ENCODE results near the gene RPS8.
"Not testable (repeated sequence)": the region's sequence is repeated elsewhere in the genome, so short reads cannot be mapped to it uniquely, and the experiment has no call there.

RPS8 gene

DNA sequence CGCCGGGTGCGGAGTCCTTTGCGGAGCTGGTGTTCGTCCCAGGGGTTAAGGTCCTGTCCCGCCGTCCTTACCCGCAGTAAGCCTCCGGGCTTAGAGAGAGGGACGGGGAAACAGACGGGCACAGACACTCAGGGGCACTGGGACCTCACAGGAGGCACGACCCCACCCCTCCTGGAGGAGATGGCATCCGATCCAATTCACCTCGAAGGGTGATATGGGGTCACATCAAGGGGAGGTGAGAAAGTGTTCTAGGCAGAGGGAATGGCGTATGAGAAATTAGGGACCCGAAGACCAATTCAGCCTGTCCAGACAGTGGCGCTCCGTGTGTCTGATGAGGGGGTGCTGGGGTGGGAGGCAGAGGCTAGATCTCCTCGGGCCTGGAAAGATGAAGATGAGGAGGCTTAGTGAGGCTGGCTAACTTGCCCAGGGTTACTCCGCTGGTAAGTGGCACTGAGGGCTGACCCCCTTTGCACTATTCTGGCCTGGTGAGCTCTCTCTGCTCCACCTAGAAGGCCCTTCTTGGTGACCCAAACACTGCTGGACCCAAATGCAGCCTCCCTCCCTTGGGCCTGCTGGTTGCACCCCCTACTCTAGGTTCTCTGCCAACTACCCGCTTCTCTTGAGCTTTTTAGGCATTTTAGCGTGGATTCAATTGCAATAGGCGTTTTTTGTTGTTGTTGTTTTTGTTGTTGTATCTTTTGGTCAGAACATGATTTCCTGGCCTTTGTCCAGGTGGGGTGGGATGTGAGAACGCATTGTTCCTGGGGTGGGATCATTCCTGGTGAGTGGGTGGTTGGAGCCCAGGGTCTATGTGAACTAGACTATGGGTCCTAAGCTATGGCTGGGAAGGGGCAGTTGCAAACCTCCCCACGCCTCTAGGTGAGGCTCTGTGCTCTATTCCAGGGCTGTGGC, 45.2 kb downstream of the RPS8 start:
- no peak for FAIRE-seq

DNA sequence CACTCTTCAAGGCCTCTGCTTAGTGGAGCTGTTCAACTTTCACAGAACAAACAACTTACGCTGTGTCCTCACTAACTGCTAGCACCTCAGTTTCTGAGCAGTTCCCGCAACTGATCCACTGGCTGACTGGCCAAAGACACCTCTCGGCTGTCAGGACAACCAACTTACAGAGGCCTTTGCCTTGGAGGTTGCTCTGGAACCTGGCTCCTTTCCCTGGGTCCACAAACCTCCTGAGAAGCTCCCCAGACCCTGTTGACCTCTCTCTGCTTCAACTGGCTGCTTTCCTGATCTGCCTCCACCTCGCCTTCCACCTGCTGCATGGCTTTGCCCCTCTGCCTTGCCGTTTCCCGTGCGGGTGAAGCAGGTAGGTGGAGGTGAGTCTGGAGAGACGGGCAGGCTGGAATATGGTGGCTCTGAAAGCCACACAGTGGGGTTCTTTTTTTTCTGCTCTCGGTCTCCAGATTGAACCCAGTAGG, 45.9 kb downstream of the RPS8 start:
- no peak for FAIRE-seq

DNA sequence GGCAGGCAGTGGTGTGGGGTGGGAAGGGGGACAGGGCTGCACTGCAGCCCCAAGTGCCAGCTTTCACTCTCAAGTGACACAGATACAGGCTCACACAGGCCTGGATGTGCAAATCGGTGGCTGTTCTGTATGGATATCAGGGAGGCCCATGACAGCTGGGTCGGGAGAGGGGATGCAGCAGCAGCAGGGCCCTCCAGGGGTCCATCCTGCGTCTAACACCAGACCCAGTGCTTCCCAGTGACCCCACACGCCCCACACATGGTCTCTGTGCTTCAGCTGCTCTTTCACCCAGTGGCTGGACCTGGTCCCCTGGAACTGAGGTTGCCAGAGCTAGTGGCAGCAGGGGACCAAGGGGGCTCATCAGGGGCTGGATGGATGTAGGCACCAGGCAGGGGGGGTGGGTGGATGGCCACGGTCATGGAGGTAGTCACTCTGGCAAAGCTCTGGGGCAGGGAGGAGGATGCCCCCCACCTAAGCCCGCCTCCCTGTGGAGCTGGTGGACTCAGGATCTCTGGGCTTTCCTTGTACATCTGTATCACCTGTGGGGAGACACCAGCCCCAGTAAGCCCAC, 46.9 kb downstream of the RPS8 start:
- no peak for FAIRE-seq

DNA sequence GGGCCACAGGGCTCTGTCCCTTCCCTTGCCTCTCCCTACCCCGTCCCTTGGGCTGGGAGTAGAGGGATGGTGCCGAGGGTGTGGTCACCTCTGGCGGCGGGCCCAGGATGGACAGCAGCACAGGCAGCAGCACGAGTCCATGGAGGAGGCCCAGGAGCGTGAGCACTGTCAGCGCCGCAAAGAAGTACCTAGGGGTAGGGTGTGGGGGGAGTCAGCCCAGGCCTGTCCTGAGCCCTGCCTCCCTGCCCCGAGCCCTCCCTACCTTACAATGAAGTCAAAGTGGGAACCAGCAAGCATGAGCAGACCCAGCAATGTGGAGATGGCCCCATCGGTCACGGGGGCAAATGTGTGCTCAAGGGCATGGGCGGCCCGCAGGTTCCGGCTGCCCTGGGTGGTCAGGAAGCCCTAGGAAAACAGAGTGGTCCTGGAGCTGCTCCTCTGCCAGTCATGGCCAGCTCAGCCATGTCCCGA, 47.7 kb downstream of the RPS8 start:
- no peak for FAIRE-seq

DNA sequence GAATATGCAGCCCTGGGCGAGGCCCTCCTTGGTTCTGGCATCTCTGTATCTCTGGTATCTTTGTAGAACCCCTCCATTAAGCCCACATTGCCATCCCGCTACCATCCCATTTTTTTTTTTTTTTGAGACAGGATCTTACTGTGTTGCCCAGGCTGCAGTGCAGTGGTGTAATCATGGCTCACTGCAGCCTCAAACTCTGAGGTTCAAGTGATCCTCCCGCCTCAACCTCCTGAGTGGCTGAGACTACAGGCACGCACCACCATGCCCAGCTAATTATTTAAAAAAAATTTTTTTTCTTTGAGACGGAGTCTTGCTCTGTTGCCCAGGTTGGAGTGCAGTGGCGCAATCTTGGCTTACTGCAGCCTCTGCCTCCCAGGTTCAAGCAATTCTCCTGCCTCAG, 49.1 kb downstream of the RPS8 start:
- not testable (repeated sequence) for FAIRE-seq

DNA sequence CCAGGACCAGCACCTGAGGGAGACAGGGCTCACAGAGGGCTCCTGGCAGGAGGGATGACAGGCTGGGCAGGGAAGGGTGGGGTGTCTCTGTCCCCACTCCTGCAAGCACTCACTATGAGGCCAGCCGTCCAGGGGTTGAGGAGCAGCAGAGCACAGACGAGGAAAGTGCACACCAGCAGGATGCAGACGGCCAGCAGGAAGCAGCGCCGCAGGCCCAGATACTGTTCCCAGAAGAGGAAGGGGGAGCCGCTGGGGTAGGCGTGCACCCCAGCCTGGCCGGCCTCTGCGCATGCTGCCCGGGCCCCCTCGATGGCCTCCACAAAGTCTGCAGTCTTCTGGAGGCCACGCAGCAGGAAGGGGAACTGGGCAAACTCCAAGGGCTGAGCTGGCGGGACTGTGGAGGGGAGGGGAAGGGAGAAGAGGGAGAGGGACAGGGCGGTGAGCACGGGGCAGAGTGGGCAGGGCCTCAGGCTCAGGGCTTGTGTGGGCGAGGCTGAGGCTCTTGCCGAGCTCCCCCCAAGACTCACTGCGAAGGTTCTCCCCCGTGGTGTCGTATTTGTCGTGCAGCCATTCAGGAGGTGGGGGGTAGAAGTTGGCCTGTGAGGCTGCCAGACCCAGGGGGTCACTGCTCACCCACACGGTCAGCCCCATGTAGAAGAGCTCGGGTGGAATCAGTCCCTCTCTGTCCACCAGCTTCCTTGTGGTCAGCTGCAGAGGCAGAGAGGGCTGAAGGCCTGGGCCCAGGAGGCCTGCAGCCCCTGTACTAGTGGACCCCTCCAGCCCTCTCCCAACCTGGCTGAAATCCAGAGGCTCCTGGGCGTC, 51.2 kb downstream of the RPS8 start:
- FAIRE-seq: no peak

DNA sequence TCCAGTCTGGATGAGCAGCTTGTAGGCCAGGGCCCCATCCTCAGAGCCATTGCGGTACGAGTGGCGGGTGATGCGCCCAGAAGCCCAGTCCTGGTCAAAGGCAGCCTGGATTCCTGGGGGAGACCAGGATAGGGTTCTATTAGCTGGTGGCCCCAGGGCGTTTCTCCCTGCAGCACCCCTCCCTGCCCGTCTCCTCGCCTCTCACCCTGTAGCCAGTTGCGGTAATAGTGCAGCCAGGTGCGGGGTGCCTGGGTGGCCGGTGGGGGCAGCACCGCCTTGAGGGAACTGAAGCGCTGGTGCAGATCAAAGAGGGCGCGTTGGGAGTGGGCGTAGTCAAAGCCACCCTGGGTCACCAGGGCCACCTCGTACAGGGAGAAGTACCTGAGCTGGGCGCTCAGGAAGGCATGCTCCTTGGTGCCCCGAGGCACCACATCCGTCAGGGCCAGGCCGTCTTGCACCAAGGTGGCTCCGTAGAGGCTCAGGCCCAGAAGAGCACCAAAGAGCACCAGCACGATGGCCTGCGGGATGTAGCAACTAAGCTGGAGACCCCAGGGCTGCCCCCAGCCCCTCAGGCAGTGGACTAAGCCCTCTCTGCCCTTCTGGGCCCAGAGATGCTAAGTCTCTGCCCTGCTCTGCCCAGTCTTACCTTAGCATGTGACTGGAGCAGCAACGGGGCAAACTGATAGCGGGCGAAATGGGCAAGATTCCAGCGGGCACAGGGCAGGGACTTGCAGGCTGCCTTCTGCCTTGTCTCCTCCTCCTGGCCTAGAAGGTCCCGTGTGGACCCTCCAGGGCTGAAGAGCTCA, 52.1 kb downstream of the RPS8 start:
- no peak for FAIRE-seq

DNA sequence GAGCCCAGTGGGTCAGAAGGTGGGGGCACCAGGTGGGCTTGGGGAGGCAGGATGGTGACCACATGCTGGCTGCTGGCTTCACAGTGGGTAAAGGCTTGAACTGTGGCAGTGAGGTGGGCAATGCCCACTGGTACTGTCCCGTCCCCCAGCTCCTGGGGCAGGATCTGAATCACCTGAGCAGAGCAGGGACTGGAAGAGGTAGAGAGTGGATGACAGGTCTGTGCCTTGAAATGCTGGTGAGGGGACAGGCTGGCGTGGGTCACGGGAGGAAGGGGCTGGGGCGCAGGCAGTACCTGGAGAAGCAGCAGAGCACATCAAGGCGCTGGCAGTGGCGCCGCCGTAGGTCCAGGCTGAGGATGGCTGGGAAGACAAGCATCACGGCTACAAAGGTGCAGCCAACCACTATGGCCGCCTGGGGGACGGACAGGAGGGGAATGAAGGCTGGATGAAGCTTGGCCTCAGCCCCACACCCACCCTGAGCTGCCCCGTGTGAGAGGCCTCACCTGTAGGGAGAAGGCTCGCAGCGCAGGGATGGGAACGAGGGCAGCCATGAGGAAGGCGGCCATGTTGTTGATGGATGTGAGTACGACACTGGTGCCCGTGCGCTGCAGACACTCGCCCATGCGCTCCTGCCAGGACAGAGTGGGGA, 52.8 kb downstream of the RPS8 start:
- no peak for FAIRE-seq
